Panc1 (cell line): ENCODE data around the gene DPH1.

Experiments
- POLR2AphosphoS5 ChIP-seq: IDR thresholded peaks from 2 replicates; pipeline ENCODE4 v1.6.1; 2012; ENCODE audit warnings: mild to moderate bottlenecking, low read depth, low read length, moderate library complexity
- TCF7L2 ChIP-seq: IDR thresholded peaks from 2 replicates; pipeline ENCODE4 v1.6.1; 2011; ENCODE audit warnings: mild to moderate bottlenecking, low read depth, low read length, inconsistent platforms
- TF ChIP-seq, protein P1 (sequence below): fragments of 450-650 bp; IDR thresholded peaks from 2 replicates; pipeline ENCODE4 v1.5.1; 2017; ENCODE audit warnings: mild to moderate bottlenecking

- TF ChIP-seq, protein P1, sequence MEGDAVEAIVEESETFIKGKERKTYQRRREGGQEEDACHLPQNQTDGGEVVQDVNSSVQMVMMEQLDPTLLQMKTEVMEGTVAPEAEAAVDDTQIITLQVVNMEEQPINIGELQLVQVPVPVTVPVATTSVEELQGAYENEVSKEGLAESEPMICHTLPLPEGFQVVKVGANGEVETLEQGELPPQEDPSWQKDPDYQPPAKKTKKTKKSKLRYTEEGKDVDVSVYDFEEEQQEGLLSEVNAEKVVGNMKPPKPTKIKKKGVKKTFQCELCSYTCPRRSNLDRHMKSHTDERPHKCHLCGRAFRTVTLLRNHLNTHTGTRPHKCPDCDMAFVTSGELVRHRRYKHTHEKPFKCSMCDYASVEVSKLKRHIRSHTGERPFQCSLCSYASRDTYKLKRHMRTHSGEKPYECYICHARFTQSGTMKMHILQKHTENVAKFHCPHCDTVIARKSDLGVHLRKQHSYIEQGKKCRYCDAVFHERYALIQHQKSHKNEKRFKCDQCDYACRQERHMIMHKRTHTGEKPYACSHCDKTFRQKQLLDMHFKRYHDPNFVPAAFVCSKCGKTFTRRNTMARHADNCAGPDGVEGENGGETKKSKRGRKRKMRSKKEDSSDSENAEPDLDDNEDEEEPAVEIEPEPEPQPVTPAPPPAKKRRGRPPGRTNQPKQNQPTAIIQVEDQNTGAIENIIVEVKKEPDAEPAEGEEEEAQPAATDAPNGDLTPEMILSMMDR, result no peak
- TF ChIP-seq POLR2AphosphoS5 (no peak), TCF7L2 (no peak)
Measured at GRCh38 chr17:1997927-1998742, 31.8 kb upstream of the DPH1 start.
